PC-3 (cell line): Measurements from ENCODE around the gene ZFYVE19. TPM values are rescaled to one million over a fixed set of nuclear protein-coding genes. Genes with fewer than 3 reads are reported as not detected.

Experiments used
- ATAC-seq: fragments of 200-7000 bp; cut with Tn5 transposase; 2 replicates; pipeline ENCODE4 v1.9.1; 2020; ENCODE audit warnings: mild to moderate bottlenecking, moderate library complexity
- BruUV-seq: library from RNA; stranded (reverse); fragments of 400-500 nt; replicated peaks from 2 replicates; lab custom pipeline; 2021; lab: Mats Ljungman, UMichigan
- CTCF ChIA-PET: fragments of 300-600 bp; sonication (Branson Sonifier 250); formaldehyde crosslinking; loops from one replicate; lab custom pipeline; 2022; ENCODE audit warnings: antibody characterized with exemption; lab: Charles Lee
- POLR2A ChIA-PET: fragments of 300-600 bp; sonication (Branson Sonifier 250); formaldehyde crosslinking; loops from one replicate; lab custom pipeline; 2022; ENCODE audit warnings: antibody characterized with exemption; ENCODE audit not compliant: unreplicated experiment; lab: Charles Lee
- DNase-seq: peaks from one replicate; pipeline ENCODE4 v3.0.0-alpha.2; 2015
- H2AFZ ChIP-seq: fragments of 300-600 bp; sonication (generic); 2 replicates; pipeline ENCODE4 v1.6.0; 2016; ENCODE audit warnings: antibody characterized with exemption, low read length
- H3F3A ChIP-seq: fragments of 300-600 bp; sonication (generic); one replicate; pipeline ENCODE4 v1.6.0; 2017; ENCODE audit warnings: antibody characterized with exemption, low read length, control low read depth, mild to moderate bottlenecking; ENCODE audit not compliant: unreplicated experiment
- H3K27ac ChIP-seq: fragments of 300-600 bp; sonication (generic); 2 replicates; pipeline ENCODE4 v1.5.1; 2016; ENCODE audit warnings: mild to moderate bottlenecking, low read length
- H3K27me3 ChIP-seq: fragments of 300-600 bp; sonication (generic); 2 replicates; pipeline ENCODE4 v1.6.1; 2016; ENCODE audit warnings: low read length, mixed read lengths
- H3K36me3 ChIP-seq: fragments of 300-600 bp; sonication (generic); 2 replicates; pipeline ENCODE4 v1.6.1; 2016; ENCODE audit warnings: low read depth, mixed run types, low read length, mixed read lengths
- H3K4me1 ChIP-seq: fragments of 300-600 bp; sonication (generic); 2 replicates; pipeline ENCODE4 v1.5.1; 2016; ENCODE audit warnings: low read length; ENCODE audit not compliant: insufficient read depth
- H3K4me2 ChIP-seq: fragments of 300-600 bp; sonication (generic); 2 replicates; pipeline ENCODE4 v1.6.0; 2016; ENCODE audit warnings: low read length
- H3K4me3 ChIP-seq: fragments of 300-600 bp; sonication (generic); 2 replicates; pipeline ENCODE4 v1.5.1; 2016; ENCODE audit warnings: mild to moderate bottlenecking, low read length, mixed read lengths
- H3K79me2 ChIP-seq: fragments of 300-600 bp; sonication (generic); 2 replicates; pipeline ENCODE4 v1.6.1; 2017; ENCODE audit warnings: low read length, mixed read lengths
- H3K9ac ChIP-seq: fragments of 300-600 bp; sonication (generic); 2 replicates; pipeline ENCODE4 v1.6.0; 2016; ENCODE audit warnings: mild to moderate bottlenecking, low read length
- H3K9me2 ChIP-seq: fragments of 300-600 bp; sonication (generic); replicated peaks from 2 replicates; pipeline ENCODE4 v1.6.1; 2016; ENCODE audit warnings: mixed run types, low read length, mixed read lengths
- H3K9me3 ChIP-seq: fragments of 300-600 bp; sonication (generic); 2 replicates; pipeline ENCODE4 v1.6.1; 2016; ENCODE audit warnings: low read length, mixed read lengths
- H4K20me1 ChIP-seq: fragments of 300-600 bp; sonication (generic); 2 replicates; pipeline ENCODE4 v1.6.1; 2016; ENCODE audit warnings: low read length, mixed read lengths
- EZH2 ChIP-seq: fragments of 300-600 bp; sonication (generic); IDR thresholded peaks from one replicate; pipeline ENCODE4 v1.6.1; 2017; ENCODE audit warnings: antibody characterized with exemption, mild to moderate bottlenecking, low read length; ENCODE audit not compliant: unreplicated experiment
- EZH2phosphoT487 ChIP-seq: fragments of 300-600 bp; sonication (generic); IDR thresholded peaks from 2 replicates; pipeline ENCODE4 v1.6.1; 2018; ENCODE audit warnings: mild to moderate bottlenecking, antibody characterized with exemption, low read length, borderline replicate concordance
- intact Hi-C: fragments of 100-400 bp; cut with micrococcal nuclease; formaldehyde crosslinking; loops from 2 replicates; pipeline ENCODE4 v1.9.0; 2023
- total RNA-seq: library from RNA; depleted of rRNA; stranded (reverse); fragments of >200 nt; gene quantifications from 2 replicates; pipeline ENCODE4 v1.2.3, GENCODE V29; 2014
- TF ChIP-seq, protein P1 (sequence below): fragments of 300-600 bp; sonication (generic); conservative IDR thresholded peaks from 2 replicates; pipeline ENCODE4 v1.5.1; 2017; ENCODE audit warnings: antibody characterized with exemption, low read depth, mild to moderate bottlenecking, low read length

Gene ZFYVE19
- total RNA-seq, 1 experiment from 2014 or later = 32.3 TPM

GRCh38 chr15:40831861-40832260, 25.0 kb downstream of the ZFYVE19 start:
- Histone ChIP-seq H3K9me3 (no peaks in the 10 kb centered on the region), H3K27ac (no peak overlapping the region), H3F3A (peaks cover 5% of the 10 kb centered on the region), H4K20me1 (no peaks in the 10 kb centered on the region), H2AFZ (no peak overlapping the region), H3K9me2 (no peaks in the 10 kb centered on the region), H3K27me3 (no peaks in the 10 kb centered on the region), H3K9ac (no peak overlapping the region), H3K79me2 (no peaks in the 10 kb centered on the region), H3K36me3 (no peaks in the 10 kb centered on the region), H3K4me3 (no peak overlapping the region), H3K4me1 (peaks cover 26% of the 10 kb centered on the region), H3K4me2 (no peak overlapping the region)
- intact Hi-C loops = no loop called here
- no peak for ATAC-seq
- no peak for TF ChIP-seq EZH2phosphoT487
- TF ChIP-seq, protein P1, sequence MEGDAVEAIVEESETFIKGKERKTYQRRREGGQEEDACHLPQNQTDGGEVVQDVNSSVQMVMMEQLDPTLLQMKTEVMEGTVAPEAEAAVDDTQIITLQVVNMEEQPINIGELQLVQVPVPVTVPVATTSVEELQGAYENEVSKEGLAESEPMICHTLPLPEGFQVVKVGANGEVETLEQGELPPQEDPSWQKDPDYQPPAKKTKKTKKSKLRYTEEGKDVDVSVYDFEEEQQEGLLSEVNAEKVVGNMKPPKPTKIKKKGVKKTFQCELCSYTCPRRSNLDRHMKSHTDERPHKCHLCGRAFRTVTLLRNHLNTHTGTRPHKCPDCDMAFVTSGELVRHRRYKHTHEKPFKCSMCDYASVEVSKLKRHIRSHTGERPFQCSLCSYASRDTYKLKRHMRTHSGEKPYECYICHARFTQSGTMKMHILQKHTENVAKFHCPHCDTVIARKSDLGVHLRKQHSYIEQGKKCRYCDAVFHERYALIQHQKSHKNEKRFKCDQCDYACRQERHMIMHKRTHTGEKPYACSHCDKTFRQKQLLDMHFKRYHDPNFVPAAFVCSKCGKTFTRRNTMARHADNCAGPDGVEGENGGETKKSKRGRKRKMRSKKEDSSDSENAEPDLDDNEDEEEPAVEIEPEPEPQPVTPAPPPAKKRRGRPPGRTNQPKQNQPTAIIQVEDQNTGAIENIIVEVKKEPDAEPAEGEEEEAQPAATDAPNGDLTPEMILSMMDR = no peak
- no peak for TF ChIP-seq EZH2
- DNase-seq = no peak
- POLR2A ChIA-PET = no interaction called here
- CTCF ChIA-PET = no interaction called here
- BruUV-seq = no TSS peak

- no TSS peak for BruUV-seq
- DNase-seq = no peak
- CTCF ChIA-PET = no interaction called here
- Histone ChIP-seq H3K9me3 (no peaks in the 10 kb centered on the region), H3F3A (peaks cover 5% of the 10 kb centered on the region), H3K9ac (no peak overlapping the region), H3K4me3 (no peak overlapping the region), H3K27me3 (no peaks in the 10 kb centered on the region), H2AFZ (no peak overlapping the region), H4K20me1 (no peaks in the 10 kb centered on the region), H3K36me3 (no peaks in the 10 kb centered on the region), H3K9me2 (no peaks in the 10 kb centered on the region), H3K4me2 (no peak overlapping the region), H3K79me2 (no peaks in the 10 kb centered on the region), H3K4me1 (peaks cover 25% of the 10 kb centered on the region), H3K27ac (no peak overlapping the region)
- intact Hi-C loops = no loop called here
- no peak for ATAC-seq
- TF ChIP-seq, protein P1 = no peak
- no peak for TF ChIP-seq EZH2
- TF ChIP-seq EZH2phosphoT487 = no peak
- POLR2A ChIA-PET = no interaction called here
Observed at GRCh38 chr15:40832903-40833302, 26.0 kb downstream of the ZFYVE19 start.

- Histone ChIP-seq H3K4me1 (peaks cover 21% of the 10 kb centered on the region), H3K9me2 (no peaks in the 10 kb centered on the region), H4K20me1 (no peaks in the 10 kb centered on the region), H3K27ac (peak overlapping the region; percentile 74), H3K36me3 (no peaks in the 10 kb centered on the region), H3K4me3 (no peak overlapping the region), H3K4me2 (peak overlapping the region; percentile 80), H3F3A (peaks cover 5% of the 10 kb centered on the region), H2AFZ (no peak overlapping the region), H3K9ac (no peak overlapping the region), H3K27me3 (no peaks in the 10 kb centered on the region), H3K9me3 (no peaks in the 10 kb centered on the region), H3K79me2 (no peaks in the 10 kb centered on the region)
- intact Hi-C loops = no loop called here
- ChIA-PET CTCF (no interaction called here), POLR2A (no interaction called here)
- no peak for TF ChIP-seq EZH2
- no peak for TF ChIP-seq EZH2phosphoT487
- TF ChIP-seq, protein P1 = no peak
- no TSS peak for BruUV-seq
- ATAC-seq (no peak; the same call in 1 of the 2 replicates), DNase-seq (no peak)
Observed at GRCh38 chr15:40836020-40836419, 29.1 kb downstream of the ZFYVE19 start.
